Raji (cell line): ENCODE data around the gene TMEM72.

Experiments
- POLR2A ChIP-seq: IDR thresholded peaks from 2 replicates; pipeline ENCODE4 v1.6.1; 2011; ENCODE audit warnings: low read depth, low read length, control low read depth; ENCODE audit not compliant: insufficient read depth

TMEM72 gene

DNA sequence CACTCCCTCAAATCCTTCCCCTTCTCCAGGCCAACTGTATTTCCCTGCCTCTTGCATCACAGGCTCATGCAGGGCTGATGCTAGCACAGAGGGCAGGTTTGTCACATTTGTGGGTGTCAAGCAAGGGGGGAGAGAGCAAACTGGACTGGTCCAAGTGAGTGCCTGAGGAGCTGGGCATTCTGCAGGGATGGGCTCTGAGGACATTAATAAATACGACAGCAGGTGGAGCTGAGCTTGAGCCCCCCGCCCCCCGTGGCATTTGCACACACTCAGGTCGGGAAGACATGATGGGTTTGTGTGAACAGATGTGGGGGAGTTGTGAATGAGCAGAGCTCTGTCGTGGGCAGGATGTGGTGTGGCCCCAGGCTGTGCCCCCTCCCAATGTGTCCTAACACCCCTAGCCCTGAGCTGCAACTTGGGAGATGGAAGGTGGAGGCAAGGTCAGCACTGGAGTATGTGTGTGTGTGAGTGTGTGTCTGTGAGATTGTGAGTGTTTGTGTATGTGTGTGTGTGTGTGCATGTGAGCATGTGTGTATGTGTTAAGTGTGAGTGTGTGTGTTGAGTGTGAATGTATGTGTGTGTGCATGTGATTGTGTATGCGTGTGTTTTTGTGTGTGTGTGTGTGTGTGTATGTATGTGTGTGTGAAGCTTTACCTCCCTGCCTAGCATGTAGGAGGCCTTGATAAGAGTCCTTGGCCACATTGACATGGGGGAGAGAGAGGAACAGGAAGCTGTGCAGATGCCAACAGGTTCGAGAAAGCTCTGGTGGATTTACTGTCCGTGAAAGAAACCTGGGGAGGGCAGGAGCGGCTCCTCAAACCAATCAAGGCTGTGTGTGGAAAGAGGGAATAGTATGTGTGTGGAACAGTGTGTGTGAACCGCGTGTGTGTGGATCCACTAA lies 57.6 kb downstream of the TMEM72 start:
- no peak for TF ChIP-seq POLR2A

GRCh38 chr10:44969854-44970253 lies 58.7 kb downstream of the TMEM72 start:
- no peak for TF ChIP-seq POLR2A

DNA sequence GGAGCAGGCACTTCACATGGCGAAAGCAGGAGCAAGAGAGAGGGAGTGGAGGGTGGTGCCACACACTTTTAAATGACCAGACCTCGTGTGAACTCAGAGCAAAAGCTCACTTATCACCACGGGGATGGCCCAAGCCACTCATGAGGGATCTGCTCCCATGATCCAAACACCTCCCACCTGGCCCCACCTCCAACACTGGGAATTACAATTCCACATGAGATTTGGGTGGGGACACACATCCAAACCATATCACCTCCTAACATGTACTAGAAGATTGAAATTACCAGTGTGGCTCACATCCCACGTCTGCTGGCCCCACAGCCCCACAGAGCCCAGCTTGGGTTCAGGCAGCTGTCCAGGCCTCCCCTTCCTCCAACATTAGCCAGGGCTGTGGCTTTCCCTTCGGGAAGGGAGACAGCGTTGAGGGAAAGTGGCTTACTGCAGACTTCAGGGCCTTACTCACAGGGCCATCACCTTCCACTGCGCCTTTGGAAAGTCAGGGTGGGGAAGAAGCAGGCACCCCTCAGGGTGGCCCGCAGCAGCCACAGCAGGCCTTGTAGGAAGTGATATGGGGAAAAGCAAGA lies 59.8 kb downstream of the TMEM72 start:
- no peak for TF ChIP-seq POLR2A

DNA sequence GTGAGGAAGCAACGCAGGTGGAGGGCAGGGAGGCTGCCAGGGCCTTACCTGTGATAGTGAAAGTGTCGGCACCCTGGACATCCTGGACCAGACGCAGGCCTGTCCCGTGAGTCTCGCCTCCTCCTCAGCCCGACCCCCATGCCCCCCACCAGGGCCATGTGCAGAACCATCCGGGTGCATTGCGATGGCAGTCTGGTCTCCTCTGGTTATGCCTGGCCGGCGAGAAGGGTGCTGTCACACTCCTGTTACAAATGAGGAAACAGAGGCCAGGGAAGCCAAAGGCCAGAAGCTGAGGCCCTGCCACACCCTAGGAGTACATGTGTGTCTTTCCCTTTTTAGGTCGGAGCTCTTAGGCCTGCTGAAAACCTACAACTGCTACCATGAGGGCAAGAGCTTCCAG lies 60.3 kb downstream of the TMEM72 start:
- no peak for TF ChIP-seq POLR2A

DNA sequence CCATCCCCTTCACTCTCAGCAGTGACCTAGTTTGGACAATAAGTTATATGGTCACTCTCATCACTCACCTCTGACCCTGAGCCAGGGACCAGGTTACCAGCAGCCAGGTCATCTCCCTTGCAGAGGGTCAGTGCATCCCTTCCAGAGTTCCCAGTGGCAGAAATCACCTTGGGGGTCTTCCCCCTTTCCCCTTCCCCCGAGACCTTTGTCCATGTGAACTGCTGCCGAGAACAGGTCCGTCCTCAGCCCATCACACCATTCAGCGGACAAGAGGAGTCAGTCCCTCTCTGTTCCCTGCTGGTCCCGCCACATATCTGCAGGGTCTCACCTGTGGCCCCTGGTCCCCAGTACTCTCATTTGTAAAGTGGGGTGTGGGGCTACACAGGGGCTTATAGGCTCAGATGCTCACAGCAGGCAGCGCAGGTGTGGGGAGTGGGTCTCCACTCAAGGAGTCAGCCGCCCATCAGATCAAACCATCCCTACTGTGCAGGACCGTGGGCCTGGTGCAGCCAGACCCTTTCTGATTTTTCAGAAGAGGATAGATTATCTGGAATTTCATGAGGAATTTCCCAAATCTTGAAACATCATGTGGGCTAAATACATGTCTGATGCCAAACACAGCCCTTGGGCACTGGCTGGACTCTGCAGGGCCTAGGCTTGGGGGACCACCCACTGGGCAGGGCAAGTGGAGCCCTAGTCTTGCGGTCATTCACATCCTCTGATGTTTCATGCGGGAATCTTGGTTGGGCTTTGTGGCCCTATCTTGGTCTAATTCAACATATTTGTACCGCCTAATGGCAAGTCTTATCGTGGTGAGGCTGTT lies 61.0 kb downstream of the TMEM72 start:
- TF ChIP-seq POLR2A = no peak

DNA sequence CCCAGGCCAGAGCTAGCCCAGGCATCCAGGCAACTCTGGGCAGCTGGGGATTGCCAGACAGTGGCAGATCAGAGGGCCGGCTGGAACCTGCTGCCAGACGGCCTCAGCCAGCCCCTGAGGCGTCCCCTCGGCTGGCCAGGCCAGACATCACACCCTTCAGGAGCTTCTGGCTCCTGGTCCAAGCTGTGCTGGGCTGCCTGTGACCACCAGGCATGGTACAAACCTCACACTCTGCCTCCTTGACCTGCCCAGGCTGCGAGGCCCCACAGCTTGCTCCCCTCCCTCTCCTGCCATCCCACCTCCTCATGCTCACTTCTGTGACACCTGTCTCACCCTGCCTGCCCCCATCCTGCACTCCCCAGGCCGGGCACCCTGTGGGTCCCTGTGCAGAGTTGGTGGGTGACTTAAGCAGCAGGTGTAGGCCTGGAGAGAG lies 61.8 kb downstream of the TMEM72 start:
- TF ChIP-seq POLR2A = no peak

DNA sequence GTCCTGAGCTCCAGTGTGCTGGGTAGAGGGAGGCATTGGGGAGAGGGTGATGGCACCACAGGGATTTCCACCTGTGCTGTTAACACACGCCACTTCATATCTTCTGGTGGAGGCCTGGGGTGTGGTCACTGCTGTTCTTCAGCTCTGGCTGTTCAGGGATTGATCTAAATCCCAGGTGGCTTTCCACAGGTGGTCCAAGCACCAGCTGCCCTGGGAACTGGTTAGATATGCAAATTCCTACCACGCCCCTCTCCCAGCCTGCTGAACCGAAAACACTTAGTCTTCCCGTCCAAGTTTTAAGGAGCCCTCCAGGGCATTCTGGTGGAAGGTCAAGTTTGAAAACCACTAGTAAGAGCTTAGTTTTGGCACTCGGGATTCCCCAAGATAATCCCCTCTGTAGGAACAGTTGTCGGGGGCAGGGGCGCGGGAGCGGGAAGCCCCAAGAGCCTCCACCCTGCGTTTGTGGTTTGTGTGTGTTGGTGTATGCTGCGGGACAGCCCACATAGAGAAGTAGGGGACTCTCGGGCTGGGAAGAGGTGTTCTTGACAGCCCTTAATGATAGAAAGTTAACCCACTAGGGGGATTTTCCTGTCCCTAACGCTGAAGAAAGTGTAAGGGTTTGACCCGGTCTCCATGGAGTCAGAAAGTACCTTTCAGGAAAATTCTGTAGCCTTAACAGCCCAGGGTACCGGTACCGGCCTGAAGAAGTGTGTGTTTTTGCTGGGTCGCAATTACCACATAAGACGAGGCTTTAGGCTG lies 62.4 kb downstream of the TMEM72 start:
- TF ChIP-seq POLR2A = no peak

DNA sequence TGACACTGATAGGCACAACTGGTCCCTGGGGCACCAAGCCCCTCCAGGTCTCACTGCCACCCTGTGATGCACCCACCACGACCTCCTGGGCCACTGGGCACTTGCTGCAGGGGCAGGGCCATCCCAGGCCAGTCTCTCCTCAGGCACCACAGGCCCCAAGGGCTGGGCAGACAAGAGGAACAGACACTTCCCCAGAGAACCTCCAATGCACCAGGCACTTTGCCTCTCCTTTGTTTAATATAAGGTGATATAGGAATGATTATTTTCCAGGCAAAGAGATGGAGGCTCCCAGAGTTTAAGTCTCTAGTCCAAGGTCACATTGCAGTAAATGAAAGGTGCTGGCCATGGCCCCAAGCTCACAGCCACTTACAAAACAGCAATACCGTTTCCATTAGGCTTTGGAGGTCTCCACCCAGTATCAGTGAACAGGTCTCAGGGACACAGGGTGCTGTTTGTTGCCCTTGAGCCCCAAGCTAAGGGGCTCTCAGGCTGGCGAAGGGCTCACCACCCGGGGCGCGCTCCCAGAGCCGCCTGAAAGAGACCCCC lies 63.0 kb downstream of the TMEM72 start:
- no peak for TF ChIP-seq POLR2A

- TF ChIP-seq POLR2A = 0 out of 2 replicates have a peak, but pooled peaks have one; percentile 20
Observed at GRCh38 chr10:44974628-44975430, 63.7 kb downstream of the TMEM72 start.

DNA sequence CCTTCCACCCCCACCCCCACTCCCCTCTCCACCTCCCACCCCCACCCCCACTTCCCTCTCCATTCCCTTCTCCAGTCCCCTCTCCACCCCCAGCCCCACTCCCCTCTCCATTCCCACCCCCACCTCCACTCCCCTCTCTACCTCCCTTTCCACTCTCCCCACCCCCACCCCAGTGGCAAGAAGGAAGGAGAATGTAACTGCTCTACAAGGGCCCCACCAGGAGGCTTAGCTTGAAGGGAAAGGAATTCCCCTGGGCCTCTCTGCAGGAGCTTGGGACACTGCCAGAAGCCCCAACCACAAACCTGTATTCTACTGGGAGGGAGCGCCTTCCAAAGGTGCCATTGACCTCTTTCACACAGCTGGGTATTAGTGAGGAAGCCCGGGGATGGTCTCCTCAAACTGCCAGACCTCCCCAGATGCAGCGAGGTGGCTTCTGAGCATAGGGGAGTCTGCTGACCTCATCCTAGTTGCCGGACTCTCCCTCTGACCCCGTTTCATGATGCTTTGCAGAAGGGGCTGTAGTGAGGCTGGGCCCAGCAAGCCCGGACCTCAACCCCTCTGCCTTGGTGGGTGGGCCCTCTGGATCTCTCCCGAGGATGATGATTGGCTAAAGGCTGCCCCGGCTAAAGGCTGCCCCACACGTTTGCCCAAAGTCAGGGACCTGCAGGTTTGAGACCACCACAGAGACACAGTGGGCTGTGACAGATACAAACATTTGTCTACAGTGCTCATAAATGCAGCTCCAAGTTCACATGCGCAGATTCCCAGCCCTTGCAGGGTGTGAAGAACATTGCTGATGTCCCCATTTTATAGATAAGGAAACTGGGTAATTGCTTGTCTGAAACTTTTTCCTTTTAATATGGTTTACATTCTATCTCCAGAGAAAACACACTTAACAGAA lies 64.5 kb downstream of the TMEM72 start:
- TF ChIP-seq POLR2A = no peak

DNA sequence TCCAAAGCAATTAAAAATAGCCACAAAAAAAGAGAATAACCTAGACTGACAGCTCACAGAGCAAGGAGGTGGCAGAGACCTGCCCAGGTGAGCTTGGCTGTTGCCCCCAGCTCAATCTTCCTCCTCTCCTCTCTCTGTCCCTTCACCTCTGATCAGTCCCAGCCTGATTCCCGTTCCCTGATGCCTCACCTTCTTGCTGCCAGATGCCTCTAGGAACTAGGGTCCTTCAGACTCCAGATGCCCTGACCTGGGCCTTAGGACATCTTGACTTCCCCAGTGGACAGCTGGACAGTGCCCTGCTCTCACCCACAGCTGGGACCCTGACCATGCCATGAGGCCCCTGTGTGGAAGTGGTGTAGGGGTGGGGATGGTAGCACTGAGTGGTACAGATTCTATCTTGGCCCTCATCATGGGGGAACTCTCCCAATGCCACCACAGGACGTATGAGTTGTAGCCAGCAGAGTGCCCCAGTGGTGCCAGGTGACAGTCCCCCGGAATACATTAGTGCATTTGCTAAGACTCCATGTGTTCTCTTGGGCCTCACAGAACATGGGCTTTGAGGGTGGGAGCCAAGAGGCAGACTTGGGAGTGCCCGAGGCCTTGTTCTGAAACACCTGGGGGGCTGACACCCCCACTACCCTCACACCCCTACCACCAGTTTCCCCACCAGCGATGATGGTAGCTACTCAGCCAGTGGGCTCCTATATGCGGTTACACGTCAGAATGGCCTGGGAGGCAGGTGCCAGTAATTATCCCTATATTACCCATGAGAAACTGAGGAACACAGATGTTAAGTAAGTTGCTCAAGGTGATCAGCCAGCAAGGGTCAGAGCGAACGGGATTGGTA lies 65.4 kb downstream of the TMEM72 start:
- no peak for TF ChIP-seq POLR2A

DNA sequence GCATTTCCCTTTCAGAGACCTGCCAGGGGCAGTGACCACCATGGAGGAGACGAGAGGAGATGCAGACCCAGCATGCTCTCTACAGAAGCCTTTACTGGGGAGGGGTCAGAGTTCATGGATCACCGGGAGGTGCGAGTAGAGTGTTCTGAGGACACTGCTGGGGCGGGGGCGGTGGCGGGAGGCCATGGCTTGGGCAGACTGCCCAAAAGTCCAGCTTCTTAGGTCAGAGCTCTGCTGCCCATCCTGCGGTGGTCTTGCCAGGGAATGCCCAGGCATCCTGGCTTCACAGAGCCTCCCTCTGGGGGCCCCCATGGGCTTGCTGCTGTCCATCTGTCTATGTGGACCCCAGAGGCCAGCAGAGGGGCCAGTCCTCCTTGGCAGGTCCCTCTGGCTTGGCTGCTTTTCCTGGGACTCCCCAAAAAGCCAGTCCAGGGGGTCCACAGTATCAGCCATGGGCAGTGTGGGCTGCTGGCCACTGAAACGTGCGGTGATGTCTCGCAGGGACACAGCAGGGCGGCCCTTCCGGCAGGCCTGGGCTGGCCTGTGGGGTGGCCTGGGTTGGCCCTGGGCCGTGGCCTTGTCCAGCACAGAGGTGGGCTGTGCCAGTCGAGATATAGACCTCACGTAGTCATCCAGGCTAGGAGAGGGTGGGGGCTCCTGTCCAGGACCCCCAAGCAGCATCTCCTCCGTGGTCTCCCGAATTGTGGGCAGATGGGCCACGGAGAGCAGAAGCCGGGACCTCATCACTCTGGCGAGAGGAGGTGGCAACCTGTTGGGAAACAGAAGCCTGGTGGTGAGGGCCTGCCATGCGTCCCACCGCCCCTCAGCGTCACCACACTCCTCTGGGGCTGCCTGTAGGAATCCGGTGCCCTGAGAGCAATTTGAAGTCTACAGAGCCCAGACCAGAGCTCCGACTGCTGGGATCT lies 66.4 kb downstream of the TMEM72 start:
- no peak for TF ChIP-seq POLR2A
